ENCODE measurements around the gene DKC1.

The DKC1 gene

GRCh38 chrX:154784149-154784995 is 21.7 kb downstream of the DKC1 start:
- no peak overlapping the region for H3K4me2 ChIP-seq (ENCODE audit: low read length)

GRCh38 chrX:154785716-154786115 is 23.1 kb downstream of the DKC1 start:
- Histone ChIP-seq H3K9me3 (ENCODE audit: control insufficient read depth, insufficient read depth, low read length) (no peaks in the 10 kb centered on the region), H3K36me3 (ENCODE audit: control insufficient read depth, low read length) (no peaks in the 10 kb centered on the region), H3F3A (ENCODE audit: control insufficient read depth, insufficient read depth) (no peaks in the 10 kb centered on the region), H3K27ac (ENCODE audit: low read depth, low read length) (no peak overlapping the region), H3K79me2 (ENCODE audit: control insufficient read depth, low read length) (no peaks in the 10 kb centered on the region), H3K4me1 (ENCODE audit: control insufficient read depth, low read length) (no peaks in the 10 kb centered on the region), H3K4me2 (ENCODE audit: low read length) (no peak overlapping the region), H3K27me3 (ENCODE audit: control insufficient read depth, low read length) (no peaks in the 10 kb centered on the region), H3K9me2 (replicated peaks; ENCODE audit: control insufficient read depth, low read length) (no peaks in the 10 kb centered on the region), H3K4me3 (ENCODE audit: low read length) (no peak overlapping the region), H4K20me1 (ENCODE audit: control insufficient read depth, insufficient read depth, low read depth, low read length) (no peaks in the 10 kb centered on the region)
- no peak for TF ChIP-seq EZH2phosphoT487 (IDR thresholded peaks at IDR 0.05; ENCODE audit: borderline replicate concordance, low read length)
- no peak for TF ChIP-seq CTCF (IDR thresholded peaks at IDR 0.05; ENCODE audit: low read depth, low read length, poor library complexity, severe bottlenecking)

More at GRCh38 chrX:154784149-154784995, 21.7 kb downstream of the DKC1 start:
- H3K36me3 ChIP-seq (ENCODE audit: control insufficient read depth, low read length): no peaks in the 10 kb centered on the region
- H3F3A ChIP-seq (ENCODE audit: control insufficient read depth, insufficient read depth): peaks cover 4% of the 10 kb centered on the region; the same call in 1 of the 2 replicates
- H3K27ac ChIP-seq (ENCODE audit: low read depth, low read length): no peak overlapping the region
- no peaks in the 10 kb centered on the region for H3K9me3 ChIP-seq (ENCODE audit: control insufficient read depth, insufficient read depth, low read length)
- no peaks in the 10 kb centered on the region for H4K20me1 ChIP-seq (ENCODE audit: control insufficient read depth, insufficient read depth, low read depth, low read length)
- no peak for TF ChIP-seq CTCF (IDR thresholded peaks at IDR 0.05; ENCODE audit: low read depth, low read length, poor library complexity, severe bottlenecking)
- no peak for TF ChIP-seq EZH2phosphoT487 (IDR thresholded peaks at IDR 0.05; ENCODE audit: borderline replicate concordance, low read length)
- no peaks in the 10 kb centered on the region for H3K27me3 ChIP-seq (ENCODE audit: control insufficient read depth, low read length)
- H3K4me3 ChIP-seq (ENCODE audit: low read length): no peak overlapping the region
- H3K4me1 ChIP-seq (ENCODE audit: control insufficient read depth, low read length): no peaks in the 10 kb centered on the region
- no peaks in the 10 kb centered on the region for H3K9me2 ChIP-seq (replicated peaks; ENCODE audit: control insufficient read depth, low read length)
- H3K79me2 ChIP-seq (ENCODE audit: control insufficient read depth, low read length): no peaks in the 10 kb centered on the region

- Histone ChIP-seq H3K79me2 (ENCODE audit: control insufficient read depth, low read length) (no peaks in the 10 kb centered on the region), H3F3A (ENCODE audit: control insufficient read depth, insufficient read depth) (no peaks in the 10 kb centered on the region), H3K27me3 (ENCODE audit: control insufficient read depth, low read length) (no peaks in the 10 kb centered on the region), H3K4me1 (ENCODE audit: control insufficient read depth, low read length) (no peaks in the 10 kb centered on the region), H3K27ac (ENCODE audit: low read depth, low read length) (no peak overlapping the region), H3K9me2 (replicated peaks; ENCODE audit: control insufficient read depth, low read length) (no peaks in the 10 kb centered on the region), H3K4me2 (ENCODE audit: low read length) (no peak overlapping the region), H3K9me3 (ENCODE audit: control insufficient read depth, insufficient read depth, low read length) (no peaks in the 10 kb centered on the region), H3K4me3 (ENCODE audit: low read length) (no peak overlapping the region), H4K20me1 (ENCODE audit: control insufficient read depth, insufficient read depth, low read depth, low read length) (no peaks in the 10 kb centered on the region), H3K36me3 (ENCODE audit: control insufficient read depth, low read length) (no peaks in the 10 kb centered on the region)
- TF ChIP-seq EZH2phosphoT487 (IDR thresholded peaks at IDR 0.05; ENCODE audit: borderline replicate concordance, low read length) (no peak), CTCF (IDR thresholded peaks at IDR 0.05; ENCODE audit: low read depth, low read length, poor library complexity, severe bottlenecking) (no peak)
Observed at GRCh38 chrX:154791467-154791866, 28.8 kb downstream of the DKC1 start.
